KMS-11 (cell line): ENCODE data around the gene DNTT.

ENCODE experiments used
- H2AFZ ChIP-seq: fragments of 200-600 bp; sonication (generic); 2 replicates; pipeline ENCODE4 v1.6.1; 2016; ENCODE audit warnings: antibody characterized with exemption, mixed run types, low read depth
- H3K27ac ChIP-seq: fragments of 200-600 bp; sonication (generic); 2 replicates; pipeline ENCODE4 v1.6.1; 2016; ENCODE audit warnings: mild to moderate bottlenecking, mixed run types
- H3K27me3 ChIP-seq: fragments of 200-600 bp; sonication (generic); 2 replicates; pipeline ENCODE4 v1.6.1; 2017; ENCODE audit warnings: mild to moderate bottlenecking, low read depth, mixed run types, moderate library complexity; ENCODE audit not compliant: insufficient read depth
- H3K36me3 ChIP-seq: fragments of 200-600 bp; sonication (generic); 2 replicates; pipeline ENCODE4 v1.6.1; 2017; ENCODE audit warnings: mild to moderate bottlenecking, mixed run types; ENCODE audit not compliant: insufficient read depth
- H3K4me1 ChIP-seq: fragments of 200-600 bp; sonication (generic); 2 replicates; pipeline ENCODE4 v1.6.1; 2016; ENCODE audit warnings: mild to moderate bottlenecking, low read depth, mixed run types; ENCODE audit not compliant: poor library complexity, severe bottlenecking
- H3K4me2 ChIP-seq: fragments of 200-600 bp; sonication (generic); 2 replicates; pipeline ENCODE4 v1.7.0; 2016; ENCODE audit warnings: mild to moderate bottlenecking, mixed run types
- H3K4me3 ChIP-seq: fragments of 200-600 bp; sonication (generic); IDR thresholded peaks from 2 replicates; pipeline ENCODE4 v1.6.1; 2017; ENCODE audit warnings: low read depth, low read length, mixed read lengths; ENCODE audit not compliant: insufficient read depth
- H3K79me2 ChIP-seq: fragments of 200-600 bp; sonication (generic); 2 replicates; pipeline ENCODE4 v1.6.1; 2016; ENCODE audit warnings: low read depth, mixed run types; ENCODE audit not compliant: insufficient read depth
- H3K9ac ChIP-seq: fragments of 200-600 bp; sonication (generic); 2 replicates; pipeline ENCODE4 v1.6.1; 2016; ENCODE audit warnings: mild to moderate bottlenecking, mixed run types
- H4K20me1 ChIP-seq: fragments of 200-600 bp; sonication (generic); 2 replicates; pipeline ENCODE4 v1.6.1; 2016; ENCODE audit warnings: mild to moderate bottlenecking, mixed run types; ENCODE audit not compliant: insufficient read depth
- TF ChIP-seq, protein P1 (sequence below): fragments of 200-600 bp; sonication (generic); conservative IDR thresholded peaks from 2 replicates; pipeline ENCODE4 v1.6.1; 2017; ENCODE audit warnings: low read depth, mild to moderate bottlenecking, antibody characterized with exemption, low read length, moderate library complexity, mixed read lengths

The DNTT gene

DNA sequence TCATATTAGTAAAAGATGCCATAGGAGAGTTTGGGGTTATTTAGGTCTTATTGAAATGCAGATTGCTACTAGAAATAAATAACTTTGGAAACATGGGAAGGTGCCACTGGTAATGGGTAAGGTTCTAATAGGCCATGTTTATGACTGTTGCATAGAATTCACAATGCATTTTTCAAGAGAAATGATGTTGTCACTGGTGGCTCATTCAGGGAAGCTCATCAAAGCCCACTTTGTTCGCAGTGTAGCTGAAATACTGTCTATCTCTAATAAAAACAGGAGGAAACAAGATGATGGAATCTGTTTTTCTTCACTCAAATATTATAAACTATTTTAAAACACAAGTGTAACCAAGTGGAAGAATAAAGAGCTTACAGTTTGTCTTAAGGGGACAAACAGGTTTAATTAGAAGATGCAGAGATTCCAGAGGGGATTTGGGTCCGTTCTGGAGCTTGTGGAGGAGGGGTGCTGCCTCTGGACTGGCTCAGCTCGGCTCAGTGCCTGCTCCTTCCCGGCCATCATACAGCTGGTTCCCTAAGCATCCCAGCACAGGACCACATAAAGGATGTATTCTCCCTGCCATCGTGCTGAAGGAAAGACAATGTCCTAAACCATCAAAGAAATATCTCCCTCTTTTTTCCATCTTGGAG is 34.2 kb downstream of the DNTT start:
- H3K4me3 ChIP-seq: no peak overlapping the region
- no peaks in the 10 kb centered on the region for H3K79me2 ChIP-seq
- H3K27ac ChIP-seq: no peak overlapping the region
- H2AFZ ChIP-seq: no peak overlapping the region
- TF ChIP-seq, protein P1, sequence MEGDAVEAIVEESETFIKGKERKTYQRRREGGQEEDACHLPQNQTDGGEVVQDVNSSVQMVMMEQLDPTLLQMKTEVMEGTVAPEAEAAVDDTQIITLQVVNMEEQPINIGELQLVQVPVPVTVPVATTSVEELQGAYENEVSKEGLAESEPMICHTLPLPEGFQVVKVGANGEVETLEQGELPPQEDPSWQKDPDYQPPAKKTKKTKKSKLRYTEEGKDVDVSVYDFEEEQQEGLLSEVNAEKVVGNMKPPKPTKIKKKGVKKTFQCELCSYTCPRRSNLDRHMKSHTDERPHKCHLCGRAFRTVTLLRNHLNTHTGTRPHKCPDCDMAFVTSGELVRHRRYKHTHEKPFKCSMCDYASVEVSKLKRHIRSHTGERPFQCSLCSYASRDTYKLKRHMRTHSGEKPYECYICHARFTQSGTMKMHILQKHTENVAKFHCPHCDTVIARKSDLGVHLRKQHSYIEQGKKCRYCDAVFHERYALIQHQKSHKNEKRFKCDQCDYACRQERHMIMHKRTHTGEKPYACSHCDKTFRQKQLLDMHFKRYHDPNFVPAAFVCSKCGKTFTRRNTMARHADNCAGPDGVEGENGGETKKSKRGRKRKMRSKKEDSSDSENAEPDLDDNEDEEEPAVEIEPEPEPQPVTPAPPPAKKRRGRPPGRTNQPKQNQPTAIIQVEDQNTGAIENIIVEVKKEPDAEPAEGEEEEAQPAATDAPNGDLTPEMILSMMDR: no peak
- no peaks in the 10 kb centered on the region for H4K20me1 ChIP-seq
- no peaks in the 10 kb centered on the region for H3K36me3 ChIP-seq
- no peak overlapping the region for H3K4me2 ChIP-seq
- H3K9ac ChIP-seq: no peak overlapping the region
- peaks cover 12% of the 10 kb centered on the region for H3K4me1 ChIP-seq
- no peaks in the 10 kb centered on the region for H3K27me3 ChIP-seq

DNA sequence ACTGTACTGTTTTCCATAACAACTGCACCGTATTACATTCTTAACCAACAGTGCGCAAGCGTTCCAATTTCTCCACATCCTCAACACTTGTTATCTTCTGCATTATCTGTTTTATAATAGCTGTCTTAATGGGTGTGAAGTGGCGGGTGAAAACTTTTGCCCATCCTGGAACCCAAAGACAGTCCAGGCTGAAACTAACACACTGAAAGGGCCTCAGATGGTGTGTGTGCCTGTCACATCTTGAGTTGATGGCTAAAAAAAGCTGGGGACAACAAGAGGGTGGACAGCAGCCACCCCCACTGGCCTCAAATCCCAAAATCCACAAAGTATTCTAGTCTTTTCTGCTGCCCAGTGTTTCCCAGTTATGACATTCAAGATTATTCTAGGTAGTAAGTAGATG is 35.1 kb downstream of the DNTT start:
- TF ChIP-seq, protein P1: no peak
- no peaks in the 10 kb centered on the region for H4K20me1 ChIP-seq
- no peak overlapping the region for H2AFZ ChIP-seq
- H3K36me3 ChIP-seq: no peaks in the 10 kb centered on the region
- no peak overlapping the region for H3K4me2 ChIP-seq
- H3K9ac ChIP-seq: no peak overlapping the region
- H3K4me3 ChIP-seq: no peak overlapping the region
- no peaks in the 10 kb centered on the region for H3K27me3 ChIP-seq
- H3K79me2 ChIP-seq: no peaks in the 10 kb centered on the region
- no peak overlapping the region for H3K27ac ChIP-seq
- peaks cover 12% of the 10 kb centered on the region for H3K4me1 ChIP-seq

DNA sequence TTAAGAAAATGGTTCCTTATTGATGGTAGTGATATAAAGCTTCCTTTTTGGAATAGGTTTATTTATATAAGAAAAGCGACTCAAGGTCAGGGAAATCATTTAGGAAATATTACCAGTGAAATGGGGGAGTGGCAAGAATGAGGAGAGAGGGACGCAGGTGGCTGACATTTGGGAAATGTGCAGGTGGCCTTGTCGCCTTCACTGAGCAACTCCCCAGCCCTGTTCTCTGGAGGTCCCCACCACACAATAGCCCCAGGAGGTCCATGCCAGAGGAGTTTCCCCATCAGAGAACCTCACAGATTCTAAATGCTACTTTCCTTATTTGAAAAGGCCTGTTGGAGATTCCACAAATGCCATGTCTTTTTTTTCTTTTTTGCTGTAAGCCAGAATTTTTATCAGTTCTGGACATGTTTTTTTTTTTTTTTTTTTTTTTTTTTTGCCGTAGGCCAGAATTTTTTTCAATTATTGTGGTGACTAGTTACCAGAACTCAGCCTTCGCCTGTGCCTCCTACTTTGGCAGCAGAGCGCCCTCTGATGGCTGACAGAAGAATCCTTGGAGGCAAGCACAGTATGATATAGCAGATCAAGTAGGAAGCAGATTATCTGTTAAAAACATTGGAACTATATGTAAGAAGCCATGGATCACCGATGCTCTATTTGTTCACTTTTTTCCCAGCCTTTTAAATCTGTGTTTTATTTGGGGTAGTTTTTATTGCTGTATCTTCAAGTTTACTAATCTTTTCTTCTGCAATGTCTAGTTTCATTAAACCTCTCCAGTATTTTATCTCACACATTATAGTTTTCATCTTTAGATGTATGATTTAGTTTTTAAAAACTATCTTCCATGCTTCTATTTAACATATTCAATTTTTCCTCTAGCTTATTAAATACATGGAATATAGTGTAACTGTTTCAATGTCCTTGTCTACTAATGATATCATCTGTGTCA is 36.0 kb downstream of the DNTT start:
- H3K79me2 ChIP-seq: no peaks in the 10 kb centered on the region
- no peak overlapping the region for H3K27ac ChIP-seq
- H4K20me1 ChIP-seq: no peaks in the 10 kb centered on the region
- TF ChIP-seq, protein P1: peak; percentile 83
- H3K4me1 ChIP-seq: peaks cover 12% of the 10 kb centered on the region
- no peak overlapping the region for H2AFZ ChIP-seq
- no peak overlapping the region for H3K4me2 ChIP-seq
- H3K36me3 ChIP-seq: no peaks in the 10 kb centered on the region
- no peak overlapping the region for H3K9ac ChIP-seq
- no peak overlapping the region for H3K4me3 ChIP-seq
- H3K27me3 ChIP-seq: no peaks in the 10 kb centered on the region

DNA sequence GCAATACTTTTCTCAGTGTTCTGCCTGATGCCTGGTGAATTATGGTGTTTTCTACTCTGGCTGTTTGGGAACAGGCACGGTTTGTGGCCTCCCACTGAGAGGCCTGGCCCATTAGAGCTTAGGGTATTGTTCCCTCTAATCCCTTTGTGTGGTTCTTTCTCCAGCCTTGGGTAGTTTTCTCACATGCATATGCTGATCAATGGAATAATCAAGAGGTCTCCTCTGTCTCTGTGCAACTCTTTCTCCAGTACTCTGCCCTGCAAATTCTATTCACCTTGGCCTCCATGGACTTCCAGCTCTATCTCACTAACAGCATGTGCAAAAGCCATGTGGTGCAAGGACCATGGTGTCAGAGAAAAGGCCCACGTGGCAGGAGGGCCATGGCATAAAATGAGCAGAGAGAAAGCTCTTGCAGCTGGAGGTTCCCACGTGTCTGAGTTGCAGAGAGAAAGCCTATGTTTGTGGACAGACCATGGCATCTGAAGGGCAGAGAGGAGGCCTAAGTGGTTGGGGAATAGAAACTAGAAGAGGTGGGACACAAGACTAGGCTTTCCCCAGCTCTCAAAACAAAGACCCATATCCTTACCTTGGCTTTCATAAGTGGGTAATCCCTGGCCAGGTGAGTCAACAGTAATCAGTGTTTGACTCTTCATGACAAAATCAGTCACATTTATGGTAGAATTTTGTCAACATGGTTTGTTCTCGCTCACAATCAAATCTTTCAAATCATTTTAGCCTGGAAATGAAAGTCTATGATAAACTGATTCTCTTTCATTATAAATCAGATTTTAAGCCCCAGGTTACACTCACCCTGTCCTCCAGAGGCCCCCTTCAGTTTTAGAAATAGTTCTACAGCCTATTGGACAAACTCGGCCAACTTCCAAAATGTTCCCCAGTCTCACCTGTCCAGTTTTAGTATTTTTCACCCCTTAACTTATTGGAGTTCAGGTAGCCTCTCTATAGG is 37.3 kb downstream of the DNTT start:
- TF ChIP-seq, protein P1: no peak
- H3K4me1 ChIP-seq: peaks cover 12% of the 10 kb centered on the region
- no peak overlapping the region for H3K4me2 ChIP-seq
- H3K79me2 ChIP-seq: no peaks in the 10 kb centered on the region
- peak overlapping the region; percentile 25; the same call in 1 of the 2 replicates for H2AFZ ChIP-seq
- no peak overlapping the region for H3K9ac ChIP-seq
- H3K27me3 ChIP-seq: no peaks in the 10 kb centered on the region
- H3K4me3 ChIP-seq: no peak overlapping the region
- no peaks in the 10 kb centered on the region for H4K20me1 ChIP-seq
- H3K27ac ChIP-seq: no peak overlapping the region
- no peaks in the 10 kb centered on the region for H3K36me3 ChIP-seq
